Esophagus squamous epithelium (tissue), 5 donors: ENCODE data around the gene EIF1AD. TPM values are rescaled to one million over a fixed set of nuclear protein-coding genes. Genes with fewer than 3 reads are reported as not detected.
A peak's percentile ranks its signal among the peaks of the same experiment; 100 is the strongest.

Source experiments
- DNase-seq: peaks from one replicate; lab custom pipeline; 2025; lab: John Stamatoyannopoulos, UW
- H3K27ac ChIP-seq, 4 donors: fragments of 200-600 bp; sonication (generic); one replicate each; pipeline ENCODE4 v1.5.1; 2016 to 2019; ENCODE audit warnings: mild to moderate bottlenecking in 1 of 4
- H3K27me3 ChIP-seq, 4 donors: fragments of 200-600 bp; sonication (generic); 1 replicate in 3 of 4; 2 replicates in 1 of 4; pipeline versions ENCODE4 v1.5.1 to v1.6.0; 2017 to 2021; ENCODE audit warnings: antibody characterized with exemption in 1 of 4
- H3K36me3 ChIP-seq, 3 donors: fragments of 200-600 bp; sonication (generic); one replicate each; pipeline ENCODE4 v1.5.1; 2016 to 2019
- H3K4me1 ChIP-seq, 3 donors: fragments of 200-600 bp; sonication (generic); one replicate each; pipeline ENCODE4 v1.5.1; 2017 to 2019
- H3K4me3 ChIP-seq, 4 donors: fragments of 200-600 bp; sonication (generic); 1 replicate in 3 of 4; 2 replicates in 1 of 4; pipeline ENCODE4 v1.5.1; 2016 to 2019; ENCODE audit warnings: mild to moderate bottlenecking in 2 of 4, moderate library complexity in 1 of 4
- H3K9me3 ChIP-seq, 3 donors: fragments of 200-600 bp; sonication (generic); one replicate each; pipeline ENCODE4 v1.5.1; 2016 to 2019
- CTCF ChIP-seq, 6 experiments: fragments of 450-650 bp in 4 of 6; fragments of 200-600 bp in 2 of 6; sonication (generic) in 2 of 6; IDR thresholded peaks; one replicate each; pipeline ENCODE4 v1.5.1; 2016 to 2019; ENCODE audit warnings: antibody characterized with exemption in 6 of 6, mild to moderate bottlenecking in 4 of 6, moderate library complexity in 4 of 6
- POLR2A ChIP-seq, 4 donors: fragments of 450-650 bp; IDR thresholded peaks; one replicate each; pipeline ENCODE4 v1.6.1; 2017; ENCODE audit warnings: antibody characterized with exemption in 4 of 4, mild to moderate bottlenecking in 4 of 4, moderate library complexity in 3 of 4
- WGBS, 2 donors: methylation state at CpG; one replicate each; pipeline ENCODE4 v1.1.5; 2018; 5-methylcytosine and 5-hydroxymethylcytosine counted together
- intact Hi-C: fragments of 100-400 bp; cut with DNase I; formaldehyde crosslinking; loops from one replicate; pipeline ENCODE4 v1.15.0; 2022
- total RNA-seq, 4 donors: library from RNA; depleted of rRNA; stranded (reverse); fragments of >200 nt; gene quantifications; one replicate each; pipeline ENCODE4 v1.1.0, GENCODE V29; 2016
- donor health status: DM: yes; HTN: yes; CAD: no.

EIF1AD gene
- total RNA-seq, 4 donors from 2014 or later: 24.7 to 43.2 (median 30.0) TPM

DNA sequence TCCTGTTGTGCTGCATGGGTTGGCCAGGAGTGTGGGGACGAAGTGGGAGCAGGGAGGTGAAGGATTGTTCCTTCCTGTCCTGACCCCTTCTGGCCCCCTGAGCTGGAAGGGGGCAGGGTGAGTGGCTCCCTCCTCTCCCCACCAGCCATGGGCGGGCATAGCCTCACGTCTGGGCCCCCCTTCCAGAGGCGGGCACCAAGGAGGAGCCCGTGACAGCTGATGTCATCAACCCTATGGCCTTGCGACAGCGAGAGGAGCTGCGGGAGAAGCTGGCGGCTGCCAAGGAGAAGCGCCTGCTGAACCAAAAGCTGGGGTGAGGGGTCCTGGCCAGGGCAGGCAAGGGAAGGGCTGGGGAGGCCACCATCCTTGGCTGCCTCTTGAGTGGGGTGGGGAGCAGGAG lies 37.1 kb downstream of the EIF1AD start:
- no peak for TF ChIP-seq CTCF (IDR thresholded peaks at IDR 0.05)
- no peak for TF ChIP-seq POLR2A (IDR thresholded peaks at IDR 0.05)
- H3K9me3 ChIP-seq: no peaks in the 10 kb centered on the region

GRCh38 chr11:65962141-65962564 lies 39.8 kb downstream of the EIF1AD start:
- Histone ChIP-seq H3K27ac (peak overlapping the region; percentile 86 to 95 (median 94)), H3K4me1 (peaks cover 17 to 33% (median 24%) of the 10 kb centered on the region in 3 donors), H3K36me3 (peaks cover 28 to 35% (median 31%) of the 10 kb centered on the region in 3 donors), H3K4me3 (peak overlapping the region; percentile 64 to 98 (median 86)), H3K27me3 (no peaks in the 10 kb centered on the region), H3K9me3 (no peaks in the 10 kb centered on the region)
- 14 to 22% methylated on average over 5 of the region's 13 CpGs for WGBS, 2 donors
- intact Hi-C loops: no loop called here
- DNase-seq: no peak
- TF ChIP-seq CTCF (IDR thresholded peaks at IDR 0.05): no peak
- TF ChIP-seq POLR2A (IDR thresholded peaks at IDR 0.05): no peak

More for the DNA sequence above, 37.1 kb downstream of the EIF1AD start:
- Histone ChIP-seq H3K4me3 (no peak overlapping the region), H3K27me3 (no peaks in the 10 kb centered on the region), H3K36me3 (peaks cover 35 to 62% (median 48%) of the 10 kb centered on the region in 3 donors), H3K27ac (no peak overlapping the region), H3K4me1 (peaks cover 17 to 46% (median 24%) of the 10 kb centered on the region in 3 donors)
- no peak for DNase-seq
- intact Hi-C loops: no loop called here
- WGBS, 2 donors: no CpG with 5 or more reads among the region's 10 CpGs

- TF ChIP-seq CTCF (IDR thresholded peaks at IDR 0.05) (peak in 1 of 6 experiments; percentile 42), POLR2A (IDR thresholded peaks at IDR 0.05) (peak in 2 of 4 donors; percentile 53 to 75)
- Histone ChIP-seq H3K27me3 (no peaks in the 10 kb centered on the region), H3K36me3 (peaks cover 22 to 28% (median 24%) of the 10 kb centered on the region in 3 donors), H3K9me3 (no peaks in the 10 kb centered on the region), H3K4me1 (peaks cover 17 to 33% (median 24%) of the 10 kb centered on the region in 3 donors), H3K27ac (peak within 1 kb of the TSS; percentile 86 to 95 (median 94)), H3K4me3 (peak within 1 kb of the TSS; percentile 64 to 98 (median 86))
- intact Hi-C loops: no loop called here
- 0 to 1% methylated on average over 14 to 28 of the region's 97 CpGs for WGBS, 2 donors
- peak; percentile 87 for DNase-seq
Measured at GRCh38 chr11:65961267-65962140, 40.5 kb downstream of the EIF1AD start, which contains the start of gene SART1. Gene SART1 (plus strand): TSS chr11:65961734. CDS start chr11:65961781, 47 bp downstream.

- peak overlapping the region; percentile 64 to 98 (median 86) for H3K4me3 ChIP-seq
- H3K27me3 ChIP-seq: peaks cover 0 to under 1% (median 0%) of the 10 kb centered on the region in 4 donors
- WGBS, 2 donors: 35 to 41% methylated on average over 13 of the region's 16 CpGs
- TF ChIP-seq POLR2A (IDR thresholded peaks at IDR 0.05) (no peak), CTCF (IDR thresholded peaks at IDR 0.05) (no peak)
- peaks cover 17 to 33% (median 24%) of the 10 kb centered on the region in 3 donors for H3K4me1 ChIP-seq
- intact Hi-C loops: no loop called here
- H3K27ac ChIP-seq: peak overlapping the region; percentile 86 to 95 (median 94)
- no peaks in the 10 kb centered on the region for H3K9me3 ChIP-seq
- DNase-seq: no peak
- peaks cover 15 to 22% (median 18%) of the 10 kb centered on the region in 3 donors for H3K36me3 ChIP-seq
Measured at GRCh38 chr11:65960824-65961266, 41.1 kb downstream of the EIF1AD start.
